HG03442 (cell line): ENCODE measurements around the gene AGAP1.

Source experiments
- ATAC-seq: cut with Tn5 transposase; IDR thresholded peaks from one replicate; pipeline ENCODE4 v1.9.1; 2021; ENCODE audit warnings: mild to moderate bottlenecking, moderate library complexity; ENCODE audit not compliant: unreplicated experiment

Gene AGAP1

GRCh38 chr2:235626658-235627057 is 132.8 kb downstream of the AGAP1 start:
- no peak for ATAC-seq

- no peak for ATAC-seq
Observed at GRCh38 chr2:235627682-235628081, 133.8 kb downstream of the AGAP1 start.

DNA sequence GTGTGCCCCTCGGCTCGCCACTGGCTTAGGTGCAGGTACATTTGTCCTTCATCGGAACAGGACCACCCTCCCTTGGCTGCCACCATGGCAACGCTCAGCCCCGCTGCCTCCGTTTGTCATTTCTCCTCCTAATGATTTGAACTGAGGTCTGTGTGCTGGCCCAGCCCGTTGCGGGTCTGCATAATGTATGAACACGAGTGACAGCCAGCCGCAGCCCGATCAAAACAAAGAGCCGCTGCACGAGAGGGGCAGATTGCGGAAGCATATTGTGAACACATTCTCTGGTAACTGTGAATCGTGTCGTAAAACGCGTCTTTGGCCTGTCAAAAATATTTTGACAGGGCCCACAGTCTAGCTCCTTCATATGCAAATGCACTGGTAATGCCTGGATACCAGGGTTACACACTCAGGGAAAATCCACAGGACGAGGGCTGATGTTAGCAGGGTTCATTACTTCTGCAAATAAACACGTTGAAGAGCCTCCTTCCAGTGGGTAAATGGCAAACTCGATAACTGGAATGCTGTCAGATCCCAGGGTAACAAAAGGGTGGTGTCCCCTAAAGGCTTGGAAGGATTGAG is 137.0 kb downstream of the AGAP1 start:
- ATAC-seq = no peak

- ATAC-seq = no peak
Observed at GRCh38 chr2:235634435-235635158, 140.8 kb downstream of the AGAP1 start.

DNA sequence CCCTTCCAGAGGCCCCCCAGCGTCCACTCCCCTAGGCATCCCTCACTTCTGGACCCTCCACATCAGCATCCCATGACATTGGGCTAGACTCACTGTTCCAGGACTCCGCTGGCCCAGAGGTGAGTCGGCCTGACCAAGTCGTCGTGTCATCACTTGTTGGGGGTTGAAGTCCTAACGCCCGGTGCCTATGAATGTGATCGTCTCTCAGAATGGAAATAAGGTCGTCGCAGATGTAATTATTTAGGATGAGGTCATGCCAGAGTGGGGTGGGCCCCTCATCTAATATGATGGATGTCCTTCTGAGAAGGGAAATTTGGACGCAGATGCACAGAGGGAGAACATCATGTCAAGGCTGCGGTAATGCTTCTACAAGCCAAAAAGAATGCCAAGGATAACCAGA is 142.7 kb downstream of the AGAP1 start:
- no peak for ATAC-seq

- no peak for ATAC-seq
Observed at GRCh38 chr2:235637896-235638295, 144.1 kb downstream of the AGAP1 start.

- ATAC-seq = no peak
Observed at GRCh38 chr2:235638541-235639427, 144.9 kb downstream of the AGAP1 start.

- no peak for ATAC-seq
Observed at GRCh38 chr2:235639428-235639773, 145.6 kb downstream of the AGAP1 start.

- no peak for ATAC-seq
Observed at GRCh38 chr2:235639885-235640284, 146.0 kb downstream of the AGAP1 start.

DNA sequence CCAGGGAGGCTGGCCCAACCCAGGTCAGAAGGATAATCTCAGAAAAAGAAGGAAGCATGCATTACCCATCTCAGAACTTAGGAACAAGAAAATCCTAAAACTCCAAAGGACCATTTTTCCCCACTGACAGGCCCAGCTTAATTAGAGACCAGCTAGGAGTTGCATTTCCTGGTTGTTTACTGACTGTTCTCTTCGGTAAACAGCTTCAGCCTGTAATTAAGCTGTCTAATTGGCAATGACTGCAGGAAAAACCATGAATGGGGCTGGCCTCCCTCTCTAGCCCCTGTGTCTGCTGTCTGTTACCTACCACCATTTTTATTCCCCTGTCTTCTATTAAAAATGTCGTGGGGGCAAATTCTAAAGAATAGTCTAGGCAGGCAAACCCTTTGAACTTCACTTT is 146.5 kb downstream of the AGAP1 start:
- no peak for ATAC-seq

GRCh38 chr2:235640926-235641723 is 147.3 kb downstream of the AGAP1 start:
- ATAC-seq = no peak

GRCh38 chr2:235641956-235642355 is 148.1 kb downstream of the AGAP1 start:
- ATAC-seq = no peak

DNA sequence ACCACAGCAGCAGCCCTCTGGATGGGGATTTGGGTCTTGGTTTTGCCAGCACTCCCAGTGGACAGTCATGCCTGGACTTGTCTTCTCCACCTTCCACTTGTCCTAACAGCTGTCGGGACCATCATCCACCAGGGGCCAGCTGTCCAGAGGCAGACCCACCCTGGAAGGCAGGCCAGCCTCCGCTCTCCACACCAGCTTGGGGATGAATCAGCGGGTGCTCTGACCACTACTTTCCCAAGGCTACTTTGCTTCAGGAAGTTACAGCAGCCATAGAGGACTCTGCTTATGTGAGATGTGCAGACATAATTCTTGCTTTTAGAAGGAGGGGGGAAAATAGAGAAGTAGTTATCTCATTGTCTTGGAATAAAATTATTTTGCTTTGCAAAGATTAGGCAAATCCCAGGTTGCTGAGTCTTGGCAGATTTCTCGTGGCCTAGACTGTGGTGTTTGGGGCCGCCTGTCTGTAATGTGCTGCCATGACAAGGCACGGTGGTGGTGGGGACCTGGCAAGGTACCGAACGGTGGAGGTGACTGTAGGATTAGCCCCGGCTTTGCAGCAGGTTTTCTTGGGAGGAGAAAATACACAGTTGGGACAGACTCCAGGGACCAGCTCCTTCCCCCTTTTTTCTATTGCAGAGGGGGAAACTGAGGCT is 148.7 kb downstream of the AGAP1 start:
- no peak for ATAC-seq

- no peak for ATAC-seq
Observed at GRCh38 chr2:235643680-235644511, 150.1 kb downstream of the AGAP1 start.

- ATAC-seq = no peak
Observed at GRCh38 chr2:235647264-235647663, 153.4 kb downstream of the AGAP1 start.

DNA sequence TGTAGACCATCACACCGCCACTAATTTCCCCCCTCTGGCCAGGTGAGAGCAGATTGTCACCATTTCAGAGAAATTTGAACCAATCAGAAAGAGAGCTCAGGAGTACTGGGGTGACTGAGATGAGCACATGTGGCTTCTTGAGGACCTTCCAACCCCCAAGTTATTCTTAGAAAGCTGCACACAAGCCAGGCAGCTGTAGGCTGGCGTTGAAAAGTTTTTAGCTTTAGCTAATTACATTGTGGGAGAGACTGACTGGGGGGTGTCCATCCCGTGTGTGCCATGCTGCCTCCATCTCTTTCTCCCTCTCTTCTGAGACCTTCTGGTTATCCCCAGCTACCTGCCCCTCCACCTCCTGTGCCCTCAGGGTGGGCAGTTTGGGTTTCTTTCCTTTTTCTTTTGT is 154.0 kb downstream of the AGAP1 start:
- no peak for ATAC-seq

- ATAC-seq = no peak
Observed at GRCh38 chr2:235649418-235649817, 155.6 kb downstream of the AGAP1 start.

DNA sequence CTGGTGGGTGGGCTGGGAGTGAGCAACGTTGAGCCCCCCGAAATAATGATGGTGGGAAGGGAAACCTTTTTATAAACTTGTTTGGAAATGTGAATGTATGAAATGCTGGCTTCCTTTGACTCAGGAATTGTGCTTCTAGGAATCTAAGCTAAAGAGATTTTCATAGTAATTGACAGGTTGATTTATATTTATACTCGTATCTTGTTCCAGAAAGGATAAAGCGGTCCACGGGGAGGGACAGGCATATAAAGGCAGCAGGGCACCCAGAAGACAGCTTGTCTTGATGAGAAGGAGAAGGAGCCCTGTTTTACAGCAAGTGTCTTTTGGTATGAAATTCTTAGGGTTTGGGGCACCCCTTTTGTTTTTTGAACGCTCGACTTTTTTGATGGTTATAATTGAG is 157.8 kb downstream of the AGAP1 start:
- ATAC-seq = no peak

DNA sequence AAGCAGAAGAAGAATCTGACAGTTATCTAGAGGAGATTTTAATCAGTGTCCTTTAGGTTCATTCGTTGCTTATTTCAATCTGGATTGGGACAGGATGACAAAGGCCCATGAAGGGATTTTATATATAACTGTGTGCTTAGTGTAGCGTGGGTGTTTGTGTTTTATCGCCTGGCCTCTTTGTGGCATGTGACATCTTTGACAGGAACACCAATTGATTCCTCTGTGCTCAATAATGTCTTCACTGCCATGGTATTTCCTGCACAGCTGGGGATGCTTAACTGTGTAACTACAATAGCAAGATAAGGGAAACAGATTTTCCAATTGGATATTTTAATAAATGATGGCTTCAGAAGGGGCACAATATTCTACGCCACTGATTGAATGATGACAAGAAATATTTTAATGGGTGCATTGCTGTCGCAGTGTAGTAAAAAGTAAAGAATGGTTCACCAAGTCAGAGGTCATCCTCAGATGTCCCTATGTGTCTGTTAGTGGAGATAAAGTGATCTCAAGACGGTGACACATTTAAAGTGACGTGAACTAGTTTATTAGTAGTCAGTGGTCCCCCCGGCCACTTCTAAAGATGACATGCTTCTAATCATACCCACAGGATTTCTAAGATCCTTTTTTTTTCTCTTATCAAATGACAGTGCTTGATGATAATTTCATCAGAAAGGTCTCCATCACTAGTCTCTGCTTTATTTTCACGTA is 160.4 kb downstream of the AGAP1 start:
- ATAC-seq = no peak
